ENCODE results near the gene ZFP28. TPM values are rescaled to one million over a fixed set of nuclear protein-coding genes. Genes with fewer than 3 reads are reported as not detected.

The ZFP28 gene
- total RNA-seq, 1 experiment from 2014 or later = not detected

DNA sequence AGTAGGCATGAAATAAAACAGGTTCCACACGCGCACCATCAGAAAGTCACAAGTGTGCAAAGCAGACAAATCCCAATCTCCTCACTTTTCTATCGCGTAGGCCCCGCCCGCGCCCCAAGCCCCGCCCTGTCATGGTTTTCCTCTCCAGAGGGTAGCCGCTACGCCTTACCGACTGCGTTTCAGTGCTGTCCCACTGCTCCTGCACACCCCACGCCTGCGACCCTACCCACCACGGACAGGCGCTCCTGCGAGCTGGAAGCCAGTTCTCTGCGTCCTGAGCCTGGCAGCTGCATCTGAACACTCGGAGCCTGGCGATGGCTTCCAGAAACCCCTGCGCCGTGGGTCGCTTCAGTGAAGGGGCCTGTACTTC is 28.1 kb downstream of the ZFP28 start:
- H3K4me3 Mint-ChIP-seq (ENCODE audit: low read depth, unreplicated experiment) = peak overlapping the region; percentile 82
- H3K36me3 Mint-ChIP-seq (ENCODE audit: insufficient read depth, unreplicated experiment) = peaks cover 10% of the 10 kb centered on the region
- BruUV-seq (replicated peaks) = no TSS peak
- CTCF ChIA-PET = no interaction called here
- H3K27me3 Mint-ChIP-seq (ENCODE audit: unreplicated experiment) = no peaks in the 10 kb centered on the region
- H3K27ac Mint-ChIP-seq (ENCODE audit: unreplicated experiment) = peak overlapping the region; percentile 56
- DNase-seq = peak; percentile 14
- TF ChIP-seq, protein P1, sequence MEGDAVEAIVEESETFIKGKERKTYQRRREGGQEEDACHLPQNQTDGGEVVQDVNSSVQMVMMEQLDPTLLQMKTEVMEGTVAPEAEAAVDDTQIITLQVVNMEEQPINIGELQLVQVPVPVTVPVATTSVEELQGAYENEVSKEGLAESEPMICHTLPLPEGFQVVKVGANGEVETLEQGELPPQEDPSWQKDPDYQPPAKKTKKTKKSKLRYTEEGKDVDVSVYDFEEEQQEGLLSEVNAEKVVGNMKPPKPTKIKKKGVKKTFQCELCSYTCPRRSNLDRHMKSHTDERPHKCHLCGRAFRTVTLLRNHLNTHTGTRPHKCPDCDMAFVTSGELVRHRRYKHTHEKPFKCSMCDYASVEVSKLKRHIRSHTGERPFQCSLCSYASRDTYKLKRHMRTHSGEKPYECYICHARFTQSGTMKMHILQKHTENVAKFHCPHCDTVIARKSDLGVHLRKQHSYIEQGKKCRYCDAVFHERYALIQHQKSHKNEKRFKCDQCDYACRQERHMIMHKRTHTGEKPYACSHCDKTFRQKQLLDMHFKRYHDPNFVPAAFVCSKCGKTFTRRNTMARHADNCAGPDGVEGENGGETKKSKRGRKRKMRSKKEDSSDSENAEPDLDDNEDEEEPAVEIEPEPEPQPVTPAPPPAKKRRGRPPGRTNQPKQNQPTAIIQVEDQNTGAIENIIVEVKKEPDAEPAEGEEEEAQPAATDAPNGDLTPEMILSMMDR (IDR thresholded peaks at IDR 0.05; ENCODE audit: unreplicated experiment) = no peak
- H3K9me3 Mint-ChIP-seq (ENCODE audit: low read depth, unreplicated experiment) = peaks cover 25% of the 10 kb centered on the region
- intact Hi-C loops (cut with micrococcal nuclease; ENCODE audit: unreplicated experiment) = no loop called here
- H3K4me1 Mint-ChIP-seq (ENCODE audit: low read depth, unreplicated experiment) = no peaks in the 10 kb centered on the region

DNA sequence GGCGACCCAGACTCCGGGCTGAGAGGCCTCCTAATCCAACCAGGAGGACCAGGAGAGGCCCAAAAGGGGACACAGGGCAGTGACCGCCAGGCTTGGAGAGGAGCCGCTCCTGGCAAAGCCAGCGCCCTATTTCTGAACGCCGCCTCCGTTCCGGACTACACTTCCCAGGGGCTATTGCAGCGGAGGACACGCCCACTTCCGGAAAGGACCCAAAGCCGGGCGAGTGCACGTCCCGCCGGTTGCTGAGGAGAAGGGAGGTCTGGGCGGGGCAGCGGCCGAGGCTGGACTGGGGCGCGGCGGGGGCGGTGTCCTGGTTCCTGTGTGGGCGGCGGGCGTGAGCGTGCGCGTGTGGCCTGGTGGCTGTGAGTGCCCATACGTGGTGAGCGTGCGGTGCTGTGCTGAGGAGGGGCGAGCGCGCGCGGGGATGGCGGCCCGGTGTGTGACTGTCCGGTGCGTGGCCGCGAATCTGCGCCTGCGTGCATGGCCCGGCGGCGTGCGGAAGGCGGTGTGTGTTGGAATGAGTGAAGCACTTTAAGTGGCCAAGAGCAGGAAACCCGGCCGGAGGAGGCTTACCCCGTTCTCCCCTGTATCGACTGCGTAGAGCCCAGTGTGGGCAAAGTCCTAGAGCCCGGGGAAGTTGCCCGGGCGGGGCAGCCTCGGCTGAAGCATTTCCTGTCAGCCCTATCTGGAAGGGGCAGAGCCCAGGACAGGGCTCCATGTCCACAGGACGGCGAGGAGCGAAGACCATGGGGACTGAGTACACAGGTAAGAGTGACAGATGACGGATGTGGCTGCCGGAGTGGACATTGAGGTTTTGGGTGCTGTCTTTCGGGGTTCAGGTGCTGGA is 28.7 kb downstream of the ZFP28 start, which contains the start of gene ZNF470:
Gene ZNF470, plus strand, starts transcription at position 195 of the 847 bp plus-strand sequence. CDS start 2,844 bp downstream, outside the sequence.
- no TSS peak for BruUV-seq (replicated peaks)
- Mint-ChIP-seq H3K27me3 (ENCODE audit: unreplicated experiment) (no peaks in the 10 kb centered on the region), H3K9me3 (ENCODE audit: low read depth, unreplicated experiment) (peaks cover 23% of the 10 kb centered on the region), H3K4me1 (ENCODE audit: low read depth, unreplicated experiment) (no peaks in the 10 kb centered on the region), H3K36me3 (ENCODE audit: insufficient read depth, unreplicated experiment) (peaks cover 10% of the 10 kb centered on the region), H3K4me3 (ENCODE audit: low read depth, unreplicated experiment) (peak within 1 kb of the TSS; percentile 82), H3K27ac (ENCODE audit: unreplicated experiment) (peak within 1 kb of the TSS; percentile 56)
- intact Hi-C loops (cut with micrococcal nuclease; ENCODE audit: unreplicated experiment) = no loop called here
- peak; percentile 75 for DNase-seq
- TF ChIP-seq, protein P1 (IDR thresholded peaks at IDR 0.05; ENCODE audit: unreplicated experiment) = no peak
- CTCF ChIA-PET = no interaction called here

- H3K27me3 Mint-ChIP-seq (ENCODE audit: unreplicated experiment) = no peaks in the 10 kb centered on the region
- CTCF ChIA-PET = interaction anchor here (0.7 kb wide), 2 partner anchors 669 to 1703 kb away, joined by 4 read pairs; no protein-coding TSS in a partner anchor
- no peak overlapping the region for H3K4me3 Mint-ChIP-seq (ENCODE audit: low read depth, unreplicated experiment)
- no peaks in the 10 kb centered on the region for H3K4me1 Mint-ChIP-seq (ENCODE audit: low read depth, unreplicated experiment)
- intact Hi-C loops (cut with micrococcal nuclease; ENCODE audit: unreplicated experiment) = no loop called here
- peaks cover 23% of the 10 kb centered on the region for H3K9me3 Mint-ChIP-seq (ENCODE audit: low read depth, unreplicated experiment)
- H3K27ac Mint-ChIP-seq (ENCODE audit: unreplicated experiment) = no peak overlapping the region
- H3K36me3 Mint-ChIP-seq (ENCODE audit: insufficient read depth, unreplicated experiment) = peaks cover 2% of the 10 kb centered on the region
- no peak for DNase-seq
- no TSS peak for BruUV-seq (replicated peaks)
- TF ChIP-seq, protein P1 (IDR thresholded peaks at IDR 0.05; ENCODE audit: unreplicated experiment) = no peak
Measured at GRCh38 chr19:56572589-56572988, 33.8 kb downstream of the ZFP28 start.

DNA sequence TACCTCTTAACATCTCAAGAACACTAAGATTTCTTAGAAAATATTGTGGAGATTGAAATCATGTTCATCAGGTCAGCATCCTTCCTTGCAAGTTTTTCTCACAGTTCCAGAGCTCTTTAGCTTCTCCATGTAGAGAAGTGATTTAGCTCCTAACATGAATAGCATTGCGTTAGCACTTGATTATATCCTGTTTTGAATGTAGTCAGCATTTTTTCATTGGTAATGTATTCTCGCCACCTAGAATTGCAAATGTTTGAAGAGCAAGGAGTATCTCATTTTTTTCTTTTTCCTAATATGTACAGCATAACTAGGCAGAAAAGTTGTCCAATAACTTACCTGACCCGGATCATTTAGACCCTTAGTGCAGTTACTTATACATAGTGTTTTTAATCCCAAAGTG is 35.2 kb downstream of the ZFP28 start:
- CTCF ChIA-PET = interaction anchor here (0.7 kb wide), 1 partner anchor 40 kb away, joined by 3 read pairs; no protein-coding TSS in a partner anchor
- Mint-ChIP-seq H3K4me3 (ENCODE audit: low read depth, unreplicated experiment) (no peak overlapping the region), H3K27ac (ENCODE audit: unreplicated experiment) (no peak overlapping the region), H3K9me3 (ENCODE audit: low read depth, unreplicated experiment) (peaks cover 27% of the 10 kb centered on the region), H3K36me3 (ENCODE audit: insufficient read depth, unreplicated experiment) (no peaks in the 10 kb centered on the region), H3K27me3 (ENCODE audit: unreplicated experiment) (no peaks in the 10 kb centered on the region), H3K4me1 (ENCODE audit: low read depth, unreplicated experiment) (no peaks in the 10 kb centered on the region)
- intact Hi-C loops (cut with micrococcal nuclease; ENCODE audit: unreplicated experiment) = no loop called here
- no TSS peak for BruUV-seq (replicated peaks)
- TF ChIP-seq, protein P1 (IDR thresholded peaks at IDR 0.05; ENCODE audit: unreplicated experiment) = no peak
- no peak for DNase-seq
